ENCODE data around the gene DOC2B.
"Not testable (repeated sequence)": the region's sequence is repeated elsewhere in the genome, so short reads cannot be mapped to it uniquely, and the experiment has no call there.

The DOC2B gene

DNA sequence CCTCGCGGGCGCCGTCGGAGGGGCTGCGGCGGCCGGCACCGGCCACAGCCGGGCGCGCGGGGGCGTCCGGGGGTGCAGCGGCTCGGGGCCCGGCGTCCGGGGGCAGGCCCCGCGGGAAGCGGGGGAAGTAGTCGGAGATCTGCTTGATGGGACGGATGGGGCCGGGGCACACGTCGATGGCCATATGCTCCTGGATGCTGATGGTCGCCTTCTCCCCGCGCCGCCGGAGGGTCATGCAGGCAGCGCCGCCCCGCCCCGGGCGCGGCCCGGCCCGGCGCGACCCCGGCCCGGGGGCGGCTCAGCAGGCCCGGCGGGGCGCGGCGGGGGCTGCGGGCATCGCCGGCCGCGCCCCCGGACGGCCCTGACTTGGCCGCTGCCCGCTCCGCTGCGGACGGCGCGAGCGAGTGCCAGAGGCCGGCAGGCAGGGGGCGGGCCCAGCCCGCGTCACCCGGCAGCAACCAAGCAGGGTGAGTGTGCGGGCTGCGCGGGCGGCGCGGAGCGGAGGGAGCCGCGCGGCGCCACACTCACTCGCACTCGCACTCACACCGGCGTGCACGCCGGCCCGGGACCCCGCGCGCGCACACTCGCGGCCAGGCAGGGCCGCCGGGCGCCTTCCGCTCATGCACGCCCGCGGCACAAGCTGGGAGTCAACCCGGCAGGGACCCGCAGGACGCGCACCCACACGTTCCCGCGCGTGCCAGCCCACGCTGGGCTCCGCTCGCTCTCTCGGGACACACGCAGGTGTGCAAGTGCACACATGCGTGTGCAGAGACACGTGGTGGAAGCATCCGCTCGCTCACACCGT, at the start of gene DOC2B:
TSS of gene DOC2B (minus strand) at position 406 of the 805 bp plus-strand sequence. CDS start at position 235, 171 bp downstream.
- no peak for DNase-seq

DNA sequence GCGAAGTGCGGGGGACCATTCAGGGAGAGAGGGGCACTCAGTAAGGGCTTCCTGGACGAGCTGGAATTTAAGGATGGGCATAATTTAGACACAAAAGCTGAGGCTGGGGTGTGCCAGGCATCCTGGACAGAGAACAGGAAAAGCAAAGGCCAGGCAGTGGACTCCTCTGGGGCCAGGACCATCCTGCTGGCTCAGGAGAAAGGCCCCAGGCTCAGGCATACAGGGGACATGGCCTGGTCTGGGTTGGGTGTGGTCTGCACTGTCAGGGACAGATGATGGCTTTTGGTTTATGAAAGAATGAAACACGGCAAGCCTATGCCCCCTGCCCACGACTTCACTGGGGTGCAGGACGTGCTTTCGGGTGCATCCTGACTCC, 48.9 kb upstream of the DOC2B start:
- no peak for DNase-seq

DNA sequence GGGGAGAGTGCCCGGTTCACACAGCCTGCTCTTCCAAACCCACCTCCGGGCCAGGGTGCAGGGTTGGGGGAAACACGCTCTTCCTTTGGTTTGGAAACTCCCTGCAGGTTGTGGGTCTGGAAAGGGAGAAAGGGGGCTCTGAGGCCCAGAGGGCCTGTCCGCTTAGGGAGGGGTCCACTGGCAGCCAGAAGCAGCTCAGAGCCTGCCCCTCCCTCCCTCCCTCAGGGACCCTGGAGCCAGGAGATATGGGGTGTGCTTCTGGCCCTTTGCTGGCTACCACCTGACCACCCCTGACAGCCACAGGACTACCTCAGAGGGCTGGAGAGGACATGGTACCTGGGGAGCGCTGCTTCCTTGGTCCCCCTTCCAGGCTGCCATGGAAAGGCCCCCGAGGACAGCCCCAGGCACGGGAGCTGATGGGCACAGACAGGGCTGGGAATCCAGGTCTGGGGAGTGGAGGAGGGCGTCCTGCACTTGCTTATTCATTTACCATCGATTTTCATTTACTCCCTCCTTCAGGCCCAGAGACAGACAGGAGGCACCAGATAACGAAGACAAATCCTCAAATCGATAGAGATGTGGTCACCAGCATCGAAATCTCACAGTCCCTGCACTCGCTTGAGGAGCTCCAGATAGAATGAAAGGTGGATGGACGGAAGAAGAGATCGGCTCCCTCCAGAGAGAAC, 48.4 kb upstream of the DOC2B start:
- no peak for DNase-seq

DNA sequence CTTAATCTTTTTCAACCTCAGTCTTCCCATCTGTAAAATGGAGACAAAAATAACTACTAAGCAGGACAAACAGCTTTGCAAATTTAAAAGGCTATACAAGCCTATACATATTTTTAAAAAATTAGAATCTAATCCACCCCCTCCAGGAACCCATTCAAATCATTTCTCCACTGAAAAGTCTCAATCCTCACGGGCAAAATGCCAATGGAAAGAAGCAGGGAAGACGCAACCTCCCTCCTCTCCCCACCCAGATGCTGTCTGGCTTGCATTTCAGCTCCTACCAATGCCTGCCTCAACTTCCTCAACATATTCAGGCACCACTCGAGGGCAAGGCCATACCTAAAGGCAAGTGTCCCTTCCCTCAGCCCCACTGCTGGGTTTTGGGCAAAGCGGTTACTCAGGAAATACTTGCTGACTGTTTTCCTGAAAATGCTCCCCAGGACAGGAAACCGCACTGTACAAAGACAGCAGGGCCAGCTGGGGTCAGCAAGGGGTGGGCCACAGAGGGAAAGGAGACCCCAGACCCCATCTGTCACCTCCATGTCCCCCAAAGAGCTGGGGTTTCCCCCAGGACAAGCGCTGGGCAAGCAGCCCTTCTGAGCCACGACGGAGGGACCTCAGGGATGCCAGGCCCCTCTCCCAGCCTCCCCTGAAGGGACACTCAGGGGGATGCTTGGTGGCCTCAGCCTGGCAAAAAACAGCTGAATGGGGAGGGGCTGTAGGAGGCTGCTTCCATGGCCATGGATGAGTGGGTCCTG, 47.7 kb upstream of the DOC2B start:
- DNase-seq = no peak

DNA sequence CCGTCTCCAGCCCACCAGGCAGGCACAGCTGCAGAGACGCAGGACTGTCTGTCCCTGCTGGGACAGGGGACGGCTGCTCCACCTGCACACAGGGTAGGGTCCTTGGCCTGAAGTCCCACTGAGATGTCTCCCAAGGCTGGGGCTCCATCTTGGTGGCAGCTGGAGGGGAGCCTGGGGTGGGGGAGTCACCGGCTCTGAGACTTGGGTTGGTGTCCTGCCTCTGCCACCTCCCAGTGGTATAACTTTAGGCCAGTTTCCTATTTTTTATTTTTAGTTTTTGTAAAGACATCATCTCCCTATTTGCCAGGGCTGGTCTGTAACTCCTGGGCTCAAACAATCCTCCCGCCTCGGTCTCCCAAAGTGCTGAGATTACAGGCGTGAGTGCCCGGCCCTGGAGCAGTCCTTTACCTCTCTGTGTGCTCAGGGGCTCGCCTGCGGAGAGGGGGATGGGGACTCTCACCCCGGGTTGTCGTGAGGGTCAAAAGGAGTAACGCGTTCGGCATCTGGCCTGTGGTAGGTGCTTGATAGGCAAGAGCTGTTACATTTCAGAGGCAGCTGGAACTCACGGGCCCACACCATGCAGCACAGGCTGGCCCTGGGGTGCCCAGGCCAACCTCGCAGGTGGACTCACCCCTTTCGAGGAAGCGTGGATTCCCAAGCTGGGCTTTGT, 46.6 kb upstream of the DOC2B start:
- no peak for DNase-seq

DNA sequence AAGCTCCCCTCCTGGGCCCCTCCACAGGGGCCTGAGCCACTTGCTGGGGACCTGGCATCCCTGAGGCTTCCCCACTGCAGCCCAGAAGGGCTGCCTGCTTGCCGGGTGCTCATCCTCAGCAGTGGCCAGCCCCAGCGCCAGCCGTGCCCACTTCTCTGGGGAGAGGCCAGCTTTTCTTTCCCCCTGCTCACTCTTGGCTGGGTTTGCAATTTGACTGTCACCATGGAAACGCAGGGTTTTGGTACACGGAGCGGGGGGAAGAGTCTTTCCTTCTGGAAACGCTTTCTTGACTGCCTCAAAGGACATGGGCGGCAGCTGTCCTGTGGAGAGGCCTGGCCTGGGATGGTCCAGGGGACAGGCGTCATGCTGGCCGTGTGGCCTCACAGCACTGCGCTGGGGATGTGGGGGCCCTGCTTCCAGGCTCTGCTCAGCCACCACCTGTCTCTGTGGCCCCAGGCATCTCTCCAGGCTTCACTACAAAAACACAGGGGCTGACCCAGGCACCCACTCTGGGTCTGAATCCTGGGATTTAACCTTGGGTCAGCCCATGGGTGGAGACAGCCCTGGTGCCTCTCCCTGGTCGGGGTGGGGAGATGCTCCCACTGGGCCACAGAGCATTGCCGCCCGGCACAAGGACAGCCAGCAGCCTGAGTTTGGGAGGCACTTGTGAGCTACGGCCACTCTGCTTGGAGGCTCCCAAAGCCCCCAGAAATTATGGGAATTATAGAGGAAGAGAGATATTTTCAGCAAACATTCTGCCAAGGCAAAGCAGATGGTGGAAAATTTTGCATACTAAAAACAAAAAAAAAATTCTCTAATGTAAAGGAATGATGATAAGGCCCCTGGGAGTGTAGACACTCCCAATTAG, 45.9 kb upstream of the DOC2B start:
- DNase-seq = no peak

DNA sequence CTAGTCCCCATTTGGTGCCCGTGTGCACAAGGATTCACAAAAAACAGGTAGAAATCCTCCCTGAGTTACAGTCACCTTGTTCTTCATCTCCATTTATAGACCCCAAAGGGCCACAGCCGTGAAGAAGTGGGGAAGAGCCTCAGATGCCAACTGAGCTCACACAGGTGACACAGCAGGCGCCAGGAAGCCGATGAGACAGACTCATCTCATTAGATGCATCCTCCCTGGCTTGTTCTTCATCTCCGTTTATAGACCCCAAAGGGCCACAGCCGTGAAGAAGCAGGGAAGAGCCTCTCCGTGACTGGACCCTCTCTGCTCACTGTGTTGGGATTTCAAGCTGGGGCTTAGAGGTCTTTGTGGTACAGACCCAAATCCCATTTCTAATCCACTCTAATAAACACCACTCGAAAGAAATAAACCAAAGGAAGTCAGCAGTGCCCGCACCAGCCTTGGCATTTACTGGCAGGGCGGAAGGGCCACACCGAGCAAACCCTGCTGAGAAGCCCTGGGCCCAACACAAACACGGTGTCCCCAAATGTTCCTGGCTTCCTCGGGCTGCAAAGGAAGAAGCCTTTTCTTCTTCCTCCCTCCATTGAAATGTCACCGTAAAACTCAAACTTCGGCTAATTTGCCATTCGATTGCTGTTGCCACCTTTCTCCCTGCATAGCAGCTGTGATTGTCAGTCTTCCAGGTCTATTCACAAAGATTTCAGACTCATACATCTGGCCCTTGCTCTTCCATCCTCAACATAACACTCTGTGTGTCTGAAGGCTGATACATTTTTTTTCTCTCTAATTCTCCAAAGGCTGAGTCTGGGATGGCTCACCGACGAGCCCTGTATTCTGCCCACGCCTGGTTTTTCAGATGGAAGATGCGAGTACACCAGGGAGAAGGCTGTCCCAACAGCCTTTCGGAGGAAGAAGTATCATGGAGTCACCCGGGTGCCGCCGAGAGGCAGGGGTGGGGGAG, 44.9 kb upstream of the DOC2B start:
- no peak for DNase-seq

DNA sequence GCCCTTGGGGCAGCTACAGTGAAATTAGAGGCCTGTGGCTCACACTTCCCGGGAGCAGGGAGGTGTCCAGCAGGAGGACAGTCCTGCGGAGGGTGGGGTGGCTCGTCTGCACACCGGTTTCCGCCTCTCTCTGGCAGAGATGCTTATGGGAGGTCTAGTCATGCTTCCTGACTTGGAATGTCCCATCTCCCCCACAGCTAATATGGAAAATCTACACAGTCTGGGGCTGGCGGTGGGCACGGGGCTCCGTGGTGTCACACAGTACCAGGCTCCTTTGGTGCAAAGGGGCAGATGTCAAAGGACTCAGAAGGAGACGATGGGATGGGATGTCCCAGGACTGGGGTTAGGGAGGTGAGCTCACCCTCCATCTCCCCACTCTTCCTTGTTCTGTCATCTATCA, 44.1 kb upstream of the DOC2B start:
- DNase-seq = no peak

DNA sequence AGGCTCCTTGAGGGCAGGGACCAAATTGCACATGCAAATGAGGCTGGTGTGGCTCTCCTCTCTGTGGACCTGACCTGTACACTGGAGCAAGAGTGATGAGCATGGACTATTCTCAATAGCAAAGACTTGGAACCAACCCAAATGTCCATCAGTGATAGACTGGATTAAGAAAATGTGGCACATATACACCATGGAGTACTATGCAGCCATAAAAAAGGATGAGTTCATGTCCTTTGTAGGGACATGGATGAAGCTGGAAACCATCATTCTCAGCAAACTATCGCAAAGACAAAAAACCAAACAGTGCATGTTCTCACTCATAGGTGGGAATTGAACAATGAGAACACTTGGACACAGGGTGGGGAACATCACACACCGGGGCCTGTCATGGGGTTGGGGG, 43.1 kb upstream of the DOC2B start:
- DNase-seq = not testable (repeated sequence)

DNA sequence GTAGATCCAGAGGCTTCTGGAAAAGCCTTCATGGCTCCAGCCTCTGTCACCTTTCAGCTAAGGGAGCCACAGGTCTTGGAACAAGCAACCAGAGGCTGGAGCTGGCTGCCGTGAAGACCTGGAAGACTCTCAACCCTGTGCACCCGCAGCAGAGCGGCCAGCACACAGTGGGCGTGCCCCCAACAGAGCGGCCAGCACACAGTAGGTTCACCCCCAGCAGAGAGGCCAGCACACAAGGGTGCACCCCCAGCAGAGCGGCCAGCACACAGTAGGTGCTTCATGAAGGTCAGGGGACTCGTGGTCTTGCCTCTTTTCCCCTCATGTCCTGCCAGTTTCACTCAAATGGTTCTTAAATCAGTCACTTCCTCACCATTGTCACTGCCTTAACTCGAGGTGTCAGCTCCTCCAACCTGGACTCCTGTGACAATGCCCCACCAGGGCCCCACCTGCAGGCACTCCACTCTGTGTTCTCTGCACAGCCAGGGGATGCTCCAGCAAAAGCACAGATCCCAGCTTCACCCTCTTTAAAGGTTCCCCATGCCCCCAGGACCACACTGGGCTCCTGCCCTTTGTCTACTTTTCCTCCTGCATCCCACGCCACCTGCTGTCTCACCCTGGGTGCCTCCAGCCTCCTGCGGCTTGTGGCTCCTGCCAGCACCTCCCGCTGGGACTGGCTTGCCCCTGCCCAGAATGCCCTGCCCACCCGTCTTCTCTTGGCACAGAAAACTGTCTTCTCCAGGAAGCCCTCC, 42.4 kb upstream of the DOC2B start:
- DNase-seq = no peak

DNA sequence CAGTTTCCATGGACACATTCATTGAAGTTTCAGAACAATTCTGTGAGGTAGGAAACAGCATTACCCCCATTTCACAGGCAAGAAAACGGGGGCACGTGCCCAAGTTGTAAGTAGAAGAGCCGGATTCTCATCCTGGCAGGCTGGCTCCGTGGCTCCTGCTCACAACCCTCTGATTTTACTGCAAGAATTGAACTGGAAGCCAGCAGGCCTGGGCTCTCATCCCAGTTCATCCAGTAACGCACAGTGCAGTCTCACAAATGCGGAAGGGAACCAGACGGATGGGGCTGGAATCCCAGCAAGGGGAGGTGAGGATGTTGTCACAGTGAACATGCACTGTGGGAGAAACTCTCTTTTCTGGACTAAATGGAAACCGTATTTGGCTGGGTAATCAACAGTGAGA, 40.7 kb upstream of the DOC2B start:
- DNase-seq = no peak

DNA sequence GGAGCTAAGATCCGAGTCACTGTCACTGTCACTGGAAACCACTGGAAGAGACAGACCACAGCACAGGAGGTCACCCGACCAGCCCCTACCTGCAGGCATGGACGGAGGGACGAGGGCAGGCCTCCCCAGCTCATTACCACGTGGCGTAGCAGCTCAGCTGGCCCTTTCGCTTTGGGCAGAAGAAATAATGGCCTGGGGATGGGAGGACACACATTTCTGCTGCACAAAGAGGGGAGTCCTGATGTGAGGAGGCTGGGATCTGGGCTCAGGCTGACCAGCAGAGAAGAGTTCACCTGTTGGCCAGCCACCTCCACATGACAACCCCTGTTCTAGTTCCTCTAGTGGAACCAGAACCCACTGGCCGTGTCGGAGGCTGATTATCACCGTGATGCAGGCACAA, 38.2 kb upstream of the DOC2B start:
- no peak for DNase-seq

DNA sequence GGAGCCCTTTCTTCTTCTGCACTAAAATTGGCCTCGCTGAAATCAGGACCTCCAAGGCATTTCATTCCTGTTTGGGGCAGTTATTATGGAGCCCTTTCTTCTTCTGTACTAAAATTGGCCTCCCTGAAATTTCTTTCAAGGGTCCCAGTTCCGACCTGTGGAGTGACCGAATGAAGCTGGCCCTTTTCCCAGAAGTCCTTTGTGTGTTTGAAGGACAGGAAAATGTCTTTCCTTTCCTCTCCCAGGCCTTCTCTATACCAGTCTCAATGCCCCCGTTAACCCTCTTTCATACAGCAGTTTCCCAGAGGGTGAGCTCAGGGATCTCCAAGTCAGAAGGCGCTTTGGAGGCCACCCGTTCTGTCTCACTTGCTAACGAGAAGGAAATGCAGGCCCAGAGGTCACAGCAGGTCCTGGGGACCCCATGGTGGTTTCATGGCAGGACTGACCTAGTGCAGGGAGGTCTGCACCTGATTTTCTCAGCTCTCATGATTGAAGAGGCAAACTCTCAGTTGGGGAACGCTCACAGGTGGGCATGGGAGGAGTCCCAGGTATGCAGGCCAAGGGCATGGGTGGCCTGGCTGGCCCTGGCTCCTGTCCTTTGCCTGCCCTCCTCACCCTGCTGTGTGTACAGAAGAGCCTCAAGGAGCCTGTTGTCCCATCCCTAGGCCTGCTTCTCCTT, 37.1 kb upstream of the DOC2B start:
- no peak for DNase-seq

DNA sequence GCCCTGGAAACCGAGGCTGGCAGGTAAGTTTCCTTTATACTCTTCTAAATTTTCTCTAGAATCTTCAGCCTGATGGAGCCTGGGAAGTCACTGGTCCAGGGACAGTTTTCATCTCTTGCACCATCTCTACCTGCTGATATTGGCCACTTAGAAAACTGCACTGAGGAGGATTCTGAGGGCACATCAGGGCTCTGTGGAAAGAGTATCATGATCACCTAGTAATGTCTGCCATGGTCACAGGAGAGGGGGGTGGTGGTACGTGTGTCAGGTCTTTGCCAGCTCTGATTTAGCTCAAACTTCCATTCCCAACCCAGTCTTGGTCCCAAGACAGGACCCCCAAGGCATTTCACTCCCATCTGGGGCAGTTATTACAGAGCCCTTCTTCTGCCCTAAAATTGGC, 35.2 kb upstream of the DOC2B start:
- DNase-seq = no peak

DNA sequence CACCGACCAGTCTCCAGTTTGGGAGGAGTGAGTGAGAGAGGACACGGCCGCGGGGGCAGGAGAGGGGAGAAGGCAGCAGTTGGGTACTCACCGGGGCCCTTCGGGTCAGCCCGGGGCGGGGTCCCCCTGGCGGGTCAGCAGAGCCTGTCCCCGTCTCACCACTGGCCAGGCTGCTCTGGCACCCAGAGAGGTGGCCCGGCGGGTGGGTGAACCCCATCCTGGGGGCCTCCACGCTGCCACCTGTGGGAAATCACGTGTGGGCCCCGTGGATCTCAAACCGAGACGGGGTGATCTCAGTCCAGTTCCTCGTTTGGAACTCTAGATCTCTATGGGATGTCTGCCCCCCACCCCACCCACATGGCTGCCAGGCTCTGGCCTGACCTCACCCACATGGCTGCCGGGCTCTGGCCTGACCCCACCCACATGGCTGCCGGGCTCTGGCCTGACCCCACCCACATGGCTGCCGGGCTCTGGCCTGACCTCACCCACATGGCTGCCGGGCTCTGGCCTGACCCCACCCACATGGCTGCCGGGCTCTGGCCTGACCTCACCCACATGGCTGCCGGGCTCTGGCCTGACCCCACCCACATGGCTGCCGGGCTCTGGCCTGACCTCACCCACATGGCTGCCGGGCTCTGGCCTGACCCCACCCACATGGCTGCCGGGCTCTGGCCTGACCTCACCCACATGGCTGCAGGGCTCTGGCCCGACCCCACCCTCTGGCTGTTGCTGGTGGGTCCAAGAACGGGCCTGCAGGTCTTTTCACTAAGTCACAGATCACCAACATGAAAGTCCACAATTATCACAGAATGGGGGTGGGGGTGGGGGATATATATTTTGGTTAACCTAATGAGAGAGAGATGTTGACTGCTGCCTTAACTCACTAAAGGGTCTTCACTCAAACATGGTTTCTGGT, 34.4 kb upstream of the DOC2B start:
- DNase-seq = not testable (repeated sequence)

DNA sequence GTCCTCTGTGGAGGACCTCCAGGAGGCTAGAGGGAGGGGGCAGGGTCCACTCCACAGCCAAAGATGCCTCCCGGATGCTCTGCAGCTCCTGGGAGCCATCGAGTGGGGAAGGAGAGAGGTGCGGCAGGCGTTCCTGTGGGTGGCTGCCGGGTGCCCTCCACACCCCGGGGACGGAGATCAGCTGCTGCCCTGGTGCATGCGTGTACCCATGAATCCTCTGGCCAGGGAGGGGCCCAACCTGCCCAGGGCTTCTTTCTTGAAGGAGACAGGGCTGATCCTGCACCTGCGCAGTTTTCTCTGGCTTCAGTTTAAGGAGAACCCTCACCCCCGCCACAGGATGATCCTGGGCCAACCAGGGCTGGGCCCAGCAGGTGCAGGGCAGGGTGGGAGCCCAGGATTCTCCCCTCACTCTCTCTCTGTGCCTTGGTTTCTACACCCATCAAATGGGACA, 33.5 kb upstream of the DOC2B start:
- no peak for DNase-seq

DNA sequence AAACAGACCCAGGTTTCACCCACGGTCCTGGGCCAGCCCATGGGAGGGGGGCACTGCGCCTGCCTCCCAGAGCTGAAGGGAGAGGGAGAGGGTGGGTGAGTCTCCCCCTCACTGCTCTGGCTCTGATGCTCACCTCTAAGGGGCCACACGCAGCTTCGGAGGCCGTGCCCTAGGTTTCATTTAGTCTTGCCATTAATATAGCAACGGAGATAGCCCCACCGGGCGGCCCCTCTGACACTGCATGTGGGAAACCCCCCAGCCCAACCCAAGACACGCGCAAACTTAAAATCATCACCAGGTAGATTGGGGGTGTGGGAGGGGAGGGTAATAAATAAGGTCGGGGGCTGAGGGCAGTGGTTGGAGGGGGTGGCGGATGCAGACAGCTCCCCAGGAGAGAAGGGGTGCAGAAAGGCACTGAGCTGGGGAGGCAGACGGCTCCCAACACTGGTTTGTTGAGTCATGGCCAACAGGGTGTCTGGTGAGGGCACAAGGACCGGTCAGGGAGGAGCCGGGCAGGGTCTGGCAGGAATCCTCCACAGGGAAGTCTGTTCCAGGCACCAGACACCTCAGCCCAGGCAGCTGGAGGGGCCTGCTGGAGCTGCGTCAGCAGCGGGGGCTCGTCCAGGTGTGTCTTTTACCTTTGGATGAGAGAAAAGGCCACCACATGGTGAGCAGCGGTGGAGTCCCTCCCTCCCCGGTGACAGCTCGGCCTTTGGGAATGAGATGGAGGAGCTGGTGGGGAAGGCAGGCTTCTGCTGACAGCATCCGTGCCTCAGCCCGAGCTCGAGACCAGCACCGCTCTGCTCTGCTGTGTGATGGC, 32.0 kb upstream of the DOC2B start:
- DNase-seq = no peak

DNA sequence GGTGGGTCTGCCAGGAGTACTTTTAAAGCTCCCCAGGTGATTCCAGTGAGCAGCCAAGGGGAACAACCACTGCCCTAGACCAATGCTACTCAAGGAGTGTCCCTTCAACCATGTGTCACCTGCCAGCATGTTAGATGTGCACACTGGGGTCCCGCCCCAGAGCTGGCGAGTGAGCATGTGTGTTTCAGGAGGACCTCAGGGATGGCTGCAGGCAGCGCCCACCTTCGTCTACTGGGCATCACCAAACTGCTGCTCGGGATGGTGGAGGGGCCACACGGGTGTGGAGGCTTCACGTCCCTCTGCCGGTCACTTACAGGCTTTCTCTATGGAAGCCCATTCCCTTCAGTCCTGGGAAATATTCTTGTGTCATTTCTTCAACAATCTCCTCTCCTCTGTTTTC, 29.0 kb upstream of the DOC2B start:
- DNase-seq = no peak

All from SIG-M5 (cell line).